GM19324 (cell line): ENCODE measurements around the gene PCDHB9.
"Not testable (repeated sequence)": the region's sequence is repeated elsewhere in the genome, so short reads cannot be mapped to it uniquely, and the experiment has no call there.

Experiments used
- ATAC-seq: cut with Tn5 transposase; IDR thresholded peaks from one replicate; pipeline ENCODE4 v1.9.1; 2021; ENCODE audit warnings: mild to moderate bottlenecking, moderate library complexity; ENCODE audit not compliant: unreplicated experiment, low FRiP score

The PCDHB9 gene

DNA sequence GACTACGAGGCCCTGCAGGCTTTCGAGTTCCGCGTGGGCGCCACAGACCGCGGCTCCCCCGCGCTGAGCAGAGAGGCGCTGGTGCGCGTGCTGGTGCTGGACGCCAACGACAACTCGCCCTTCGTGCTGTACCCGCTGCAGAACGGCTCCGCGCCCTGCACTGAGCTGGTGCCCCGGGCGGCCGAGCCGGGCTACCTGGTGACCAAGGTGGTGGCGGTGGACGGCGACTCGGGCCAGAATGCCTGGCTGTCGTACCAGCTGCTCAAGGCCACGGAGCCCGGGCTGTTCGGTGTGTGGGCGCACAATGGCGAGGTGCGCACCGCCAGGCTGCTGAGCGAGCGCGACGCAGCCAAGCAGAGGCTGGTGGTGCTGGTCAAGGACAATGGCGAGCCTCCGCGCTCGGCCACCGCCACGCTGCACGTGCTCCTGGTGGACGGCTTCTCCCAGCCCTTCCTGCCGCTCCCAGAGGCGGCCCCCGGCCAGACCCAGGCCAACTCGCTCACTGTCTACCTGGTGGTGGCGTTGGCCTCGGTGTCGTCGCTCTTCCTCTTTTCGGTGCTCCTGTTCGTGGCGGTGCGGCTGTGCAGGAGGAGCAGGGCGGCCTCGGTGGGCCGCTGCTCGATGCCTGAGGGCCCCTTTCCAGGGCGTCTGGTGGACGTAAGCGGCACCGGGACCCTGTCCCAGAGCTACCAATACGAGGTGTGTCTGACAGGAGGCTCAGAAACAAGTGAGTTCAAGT, 2.7 kb upstream of the PCDHB9 start:
- ATAC-seq: not testable (repeated sequence)

GRCh38 chr5:141188682-141189081, 1.7 kb downstream of the PCDHB9 start:
- ATAC-seq: not testable (repeated sequence)

GRCh38 chr5:141189131-141189530, 2.2 kb downstream of the PCDHB9 start:
- ATAC-seq: not testable (repeated sequence)

- ATAC-seq: no peak
Observed at GRCh38 chr5:141192110-141192725, 5.3 kb downstream of the PCDHB9 start, which contains the start of gene PCDHB10. PCDHB10 (plus strand) TSS chr5:141192353; CDS start chr5:141192553, 200 bp downstream.

DNA sequence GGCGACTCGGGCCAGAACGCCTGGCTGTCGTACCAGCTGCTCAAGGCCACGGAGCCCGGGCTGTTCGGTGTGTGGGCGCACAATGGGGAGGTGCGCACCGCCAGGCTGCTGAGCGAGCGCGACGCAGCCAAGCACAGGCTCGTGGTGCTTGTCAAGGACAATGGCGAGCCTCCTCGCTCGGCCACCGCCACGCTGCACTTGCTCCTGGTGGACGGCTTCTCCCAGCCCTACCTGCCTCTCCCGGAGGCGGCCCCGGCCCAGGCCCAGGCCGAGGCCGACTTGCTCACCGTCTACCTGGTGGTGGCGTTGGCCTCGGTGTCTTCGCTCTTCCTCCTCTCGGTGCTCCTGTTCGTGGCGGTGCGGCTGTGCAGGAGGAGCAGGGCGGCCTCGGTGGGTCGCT, 7.4 kb downstream of the PCDHB9 start:
- not testable (repeated sequence) for ATAC-seq

- ATAC-seq: no peak
Observed at GRCh38 chr5:141196363-141196762, 9.4 kb downstream of the PCDHB9 start.

DNA sequence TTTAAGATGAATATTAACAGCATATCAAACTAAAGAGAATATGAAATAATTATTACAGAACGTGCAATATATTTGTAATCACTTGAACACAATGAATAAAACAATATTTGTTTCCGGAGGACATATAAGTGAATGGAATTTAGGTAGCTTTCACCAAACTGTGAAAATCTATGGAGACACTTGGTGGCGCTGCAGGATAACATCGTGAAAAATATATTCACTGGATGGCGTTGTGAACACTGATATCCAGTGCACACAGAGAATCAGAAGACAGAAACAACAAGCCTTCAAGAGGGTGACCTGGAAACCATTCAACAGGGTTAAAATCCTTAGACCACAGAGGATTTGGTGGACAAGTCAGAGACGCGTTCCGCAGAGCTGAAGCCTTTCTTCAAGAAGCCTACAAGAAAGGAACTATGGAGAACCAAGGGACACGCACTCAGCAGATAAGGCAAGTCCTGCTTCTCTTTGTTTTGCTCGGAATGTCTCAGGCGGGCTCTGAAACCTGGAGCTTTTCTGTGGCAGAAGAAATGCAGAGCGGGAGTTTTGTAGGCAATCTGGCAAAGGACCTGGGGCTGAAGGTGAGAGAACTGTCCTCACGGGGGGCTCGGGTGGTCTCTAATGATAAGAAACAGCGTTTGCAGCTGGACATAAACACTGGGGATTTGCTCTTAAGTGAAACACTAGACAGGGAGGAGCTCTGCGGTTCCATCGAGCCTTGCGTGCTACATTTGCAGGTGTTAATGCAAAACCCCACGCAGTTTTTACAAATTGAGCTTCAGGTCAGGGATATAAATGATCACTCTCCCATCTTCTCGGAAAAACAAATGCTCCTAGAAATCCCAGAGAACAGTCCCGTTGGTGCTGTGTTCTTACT, 12.6 kb downstream of the PCDHB9 start, which contains the start of gene PCDHB11:
Gene PCDHB11, plus strand, starts transcription at position 269 of the 877 bp plus-strand sequence. Its CDS starts 148 bp downstream, at position 417.
- no peak for ATAC-seq

GRCh38 chr5:141201126-141201525, 14.2 kb downstream of the PCDHB9 start:
- not testable (repeated sequence) for ATAC-seq

GRCh38 chr5:141201646-141202045, 14.7 kb downstream of the PCDHB9 start:
- ATAC-seq: not testable (repeated sequence)

DNA sequence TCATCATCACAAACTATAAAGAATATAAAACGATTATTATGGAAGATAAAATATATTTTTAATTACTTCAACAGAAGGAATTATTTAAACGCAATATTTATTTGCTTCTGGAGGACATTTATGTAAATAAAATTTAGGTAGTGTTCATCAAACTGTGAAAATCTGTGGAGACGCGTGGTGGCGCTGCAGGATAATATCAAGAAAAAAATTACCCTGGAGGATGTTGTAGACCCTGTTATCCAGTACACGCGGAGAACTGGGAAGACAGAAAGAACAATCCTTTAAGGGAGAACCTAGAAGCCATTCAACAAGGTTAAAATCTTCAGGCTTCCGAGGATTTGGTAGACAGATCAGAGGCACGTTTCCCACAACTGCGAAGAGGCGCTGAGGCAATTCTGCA, 21.5 kb downstream of the PCDHB9 start, which contains the start of gene PCDHB12:
Gene PCDHB12, plus strand, starts transcription at position 242 of the 400 bp plus-strand sequence. CDS start 189 bp downstream, outside the sequence.
- ATAC-seq: no peak

GRCh38 chr5:141210281-141210680, 23.3 kb downstream of the PCDHB9 start:
- ATAC-seq: not testable (repeated sequence)

DNA sequence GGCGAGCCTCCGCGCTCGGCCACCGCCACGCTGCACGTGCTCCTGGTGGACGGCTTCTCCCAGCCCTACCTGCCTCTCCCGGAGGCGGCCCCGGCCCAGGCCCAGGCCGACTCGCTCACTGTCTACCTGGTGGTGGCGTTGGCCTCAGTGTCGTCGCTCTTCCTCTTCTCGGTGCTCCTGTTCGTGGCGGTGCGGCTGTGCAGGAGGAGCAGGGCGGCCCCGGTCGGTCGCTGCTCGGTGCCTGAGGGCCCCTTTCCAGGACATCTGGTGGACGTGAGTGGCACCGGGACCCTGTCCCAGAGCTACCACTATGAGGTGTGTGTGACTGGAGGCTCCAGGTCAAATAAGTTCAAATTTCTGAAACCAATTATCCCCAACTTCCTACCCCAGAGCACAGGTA, 23.9 kb downstream of the PCDHB9 start:
- ATAC-seq: not testable (repeated sequence)

GRCh38 chr5:141213656-141214339, 26.8 kb downstream of the PCDHB9 start, which contains the start of gene PCDHB13:
PCDHB13 (plus strand) TSS chr5:141213919; CDS start chr5:141214124, 205 bp downstream.
- ATAC-seq: not testable (repeated sequence)

DNA sequence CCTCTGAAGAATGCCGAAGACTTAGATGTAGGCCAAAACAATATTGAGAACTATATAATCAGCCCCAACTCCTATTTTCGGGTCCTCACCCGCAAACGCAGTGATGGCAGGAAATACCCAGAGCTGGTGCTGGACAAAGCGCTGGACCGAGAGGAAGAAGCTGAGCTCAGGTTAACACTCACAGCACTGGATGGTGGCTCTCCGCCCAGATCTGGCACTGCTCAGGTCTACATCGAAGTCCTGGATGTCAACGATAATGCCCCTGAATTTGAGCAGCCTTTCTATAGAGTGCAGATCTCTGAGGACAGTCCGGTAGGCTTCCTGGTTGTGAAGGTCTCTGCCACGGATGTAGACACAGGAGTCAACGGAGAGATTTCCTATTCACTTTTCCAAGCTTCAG, 27.6 kb downstream of the PCDHB9 start:
- not testable (repeated sequence) for ATAC-seq

GRCh38 chr5:141215504-141215903, 28.5 kb downstream of the PCDHB9 start:
- not testable (repeated sequence) for ATAC-seq

DNA sequence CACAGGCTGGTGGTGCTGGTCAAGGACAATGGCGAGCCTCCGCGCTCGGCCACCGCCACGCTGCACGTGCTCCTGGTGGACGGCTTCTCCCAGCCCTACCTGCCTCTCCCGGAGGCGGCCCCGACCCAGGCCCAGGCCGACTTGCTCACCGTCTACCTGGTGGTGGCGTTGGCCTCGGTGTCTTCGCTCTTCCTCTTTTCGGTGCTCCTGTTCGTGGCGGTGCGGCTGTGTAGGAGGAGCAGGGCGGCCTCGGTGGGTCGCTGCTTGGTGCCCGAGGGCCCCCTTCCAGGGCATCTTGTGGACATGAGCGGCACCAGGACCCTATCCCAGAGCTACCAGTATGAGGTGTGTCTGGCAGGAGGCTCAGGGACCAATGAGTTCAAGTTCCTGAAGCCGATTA, 29.1 kb downstream of the PCDHB9 start:
- not testable (repeated sequence) for ATAC-seq

DNA sequence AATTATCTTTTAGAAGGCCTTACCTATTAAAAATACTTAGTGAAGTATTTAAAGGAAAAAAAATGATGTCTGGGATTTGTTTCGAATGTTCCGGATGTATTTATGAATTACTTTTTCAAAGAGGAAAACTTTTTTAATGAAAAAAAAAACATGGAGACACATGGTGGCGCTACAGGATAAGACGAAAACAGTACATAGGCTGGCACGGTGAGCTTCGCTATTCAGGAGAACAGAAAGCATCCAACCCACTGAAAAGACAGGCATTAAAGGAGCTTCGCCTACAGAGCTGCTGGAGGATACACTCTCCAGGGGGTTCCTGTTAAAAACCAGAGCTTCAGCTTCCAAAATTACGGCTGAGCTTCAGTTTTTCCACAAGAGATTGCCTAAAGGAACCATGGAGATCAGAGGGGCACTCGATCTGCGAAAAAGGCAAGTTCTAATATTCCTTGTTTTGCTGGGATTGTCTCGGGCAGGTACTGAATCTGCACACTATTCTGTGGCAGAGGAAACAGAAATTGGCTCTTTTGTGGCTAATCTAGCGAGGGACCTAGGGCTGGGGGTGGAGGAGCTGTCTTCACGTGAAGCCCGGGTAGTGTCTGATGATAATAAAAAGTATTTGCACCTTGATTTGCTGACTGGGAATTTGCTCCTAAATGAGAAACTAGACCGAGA, 36.3 kb downstream of the PCDHB9 start, which contains the start of gene PCDHB14:
Gene PCDHB14, plus strand, starts transcription at position 232 of the 672 bp plus-strand sequence. Its CDS starts 163 bp downstream, at position 395.
- ATAC-seq: no peak

GRCh38 chr5:141224844-141225243, 37.9 kb downstream of the PCDHB9 start:
- ATAC-seq: not testable (repeated sequence)

DNA sequence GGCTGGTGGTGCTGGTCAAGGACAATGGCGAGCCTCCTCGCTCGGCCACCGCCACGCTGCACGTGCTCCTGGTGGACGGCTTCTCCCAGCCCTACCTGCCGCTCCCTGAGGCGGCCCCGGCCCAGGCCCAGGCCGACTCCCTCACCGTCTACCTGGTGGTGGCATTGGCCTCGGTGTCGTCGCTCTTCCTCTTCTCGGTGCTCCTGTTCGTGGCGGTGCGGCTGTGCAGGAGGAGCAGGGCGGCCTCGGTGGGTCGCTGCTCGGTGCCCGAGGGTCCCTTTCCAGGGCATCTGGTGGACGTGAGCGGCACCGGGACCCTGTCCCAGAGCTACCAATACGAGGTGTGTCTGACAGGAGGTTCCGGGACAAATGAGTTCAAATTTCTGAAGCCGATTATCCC, 38.5 kb downstream of the PCDHB9 start:
- not testable (repeated sequence) for ATAC-seq
